Measurements from ENCODE around the gene FUT7. TPM values are rescaled to one million over a fixed set of nuclear protein-coding genes. Genes with fewer than 3 reads are reported as not detected.
"Not testable (repeated sequence)": the region's sequence is repeated elsewhere in the genome, so short reads cannot be mapped to it uniquely, and the experiment has no call there.

FUT7 gene
- total RNA-seq, 1 donor from 2014 or later = 0.11 TPM

DNA sequence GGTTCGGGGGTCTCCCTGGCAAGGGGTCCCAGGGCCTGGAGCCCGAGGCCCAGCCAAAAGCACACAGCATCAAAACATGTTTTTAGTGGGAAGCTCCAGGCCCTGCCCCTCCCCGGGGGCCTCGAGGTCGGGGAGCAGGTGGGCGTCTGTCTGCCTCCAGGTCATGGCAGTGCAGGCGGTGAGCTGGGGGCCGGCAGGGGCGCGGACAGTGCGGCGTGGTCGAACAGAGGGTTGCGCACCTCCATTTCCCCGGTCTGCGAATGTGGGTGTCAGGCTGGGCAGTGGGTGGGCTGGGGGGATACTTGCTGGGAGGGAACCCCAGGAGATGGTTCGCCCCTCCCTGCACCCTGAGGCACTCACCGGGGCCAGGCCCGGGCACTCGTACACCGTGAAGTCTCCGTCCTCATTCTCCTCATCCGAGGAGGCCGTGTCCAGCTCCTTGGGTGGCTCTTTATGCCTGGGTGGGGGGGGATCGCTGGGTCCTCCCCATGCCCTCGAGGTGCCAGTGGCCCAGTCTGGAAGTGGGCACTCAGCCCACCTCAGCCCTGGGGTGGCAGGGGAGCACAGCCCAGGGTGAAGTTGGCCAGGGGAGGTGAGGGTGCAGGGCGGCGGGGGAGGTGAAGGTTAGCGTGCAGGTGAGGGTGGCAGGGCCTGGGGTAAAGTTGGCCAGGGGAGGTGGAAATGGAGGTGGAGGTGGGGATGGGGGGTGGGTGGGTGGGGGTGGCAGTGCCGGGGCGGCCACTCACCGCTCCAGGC, 7.9 kb upstream of the FUT7 start:
- intact Hi-C loops (cut with DNase I) = no loop called here

DNA sequence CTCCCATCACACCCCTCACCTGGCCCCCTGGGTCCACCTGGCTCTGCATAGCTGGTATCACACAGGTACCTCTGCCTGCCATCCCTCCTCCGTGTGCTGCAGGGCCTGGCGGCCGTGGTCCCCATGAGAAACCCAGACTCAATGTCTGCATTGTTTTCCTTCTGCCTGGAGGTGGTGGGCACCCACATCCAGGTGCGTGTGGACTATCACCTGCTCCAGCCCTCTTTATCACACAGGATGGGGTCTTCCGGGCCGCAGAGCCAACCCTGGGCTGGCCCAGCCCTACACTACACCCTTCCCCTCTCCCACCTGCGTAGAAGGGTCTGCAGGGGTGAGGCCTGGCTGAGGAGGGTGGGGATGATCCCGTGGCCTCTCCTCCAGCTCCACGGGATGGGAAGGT, 7.0 kb upstream of the FUT7 start:
- intact Hi-C loops (cut with DNase I) = no loop called here
- DNase-seq (ENCODE audit: missing footprints) (no peak), ATAC-seq (no peak)

More for the DNA sequence above, 7.9 kb upstream of the FUT7 start:
- DNase-seq (ENCODE audit: missing footprints) = no peak
- ATAC-seq = no peak

DNA sequence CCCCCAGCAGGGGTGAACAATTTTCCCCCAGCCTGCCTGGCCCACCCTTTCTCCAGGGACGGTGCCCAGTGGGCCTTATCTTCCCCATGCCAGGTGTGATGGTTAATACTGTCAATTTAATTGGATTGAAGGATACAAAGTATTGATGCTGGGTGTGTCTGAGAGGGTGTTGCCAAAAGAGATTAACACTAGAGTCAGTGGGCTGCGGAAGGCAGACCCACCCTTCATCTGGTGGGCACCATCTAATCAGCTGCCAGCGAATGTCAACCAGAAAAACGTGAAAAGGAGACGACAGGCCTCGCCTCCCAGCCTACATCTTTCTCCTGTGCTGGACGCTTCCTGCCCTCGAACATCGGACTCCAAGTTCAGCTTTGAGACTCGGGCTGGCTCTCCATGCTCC, 5.6 kb upstream of the FUT7 start:
- no peak for ATAC-seq
- intact Hi-C loops (cut with DNase I) = no loop called here
- no peak for DNase-seq (ENCODE audit: missing footprints)

DNA sequence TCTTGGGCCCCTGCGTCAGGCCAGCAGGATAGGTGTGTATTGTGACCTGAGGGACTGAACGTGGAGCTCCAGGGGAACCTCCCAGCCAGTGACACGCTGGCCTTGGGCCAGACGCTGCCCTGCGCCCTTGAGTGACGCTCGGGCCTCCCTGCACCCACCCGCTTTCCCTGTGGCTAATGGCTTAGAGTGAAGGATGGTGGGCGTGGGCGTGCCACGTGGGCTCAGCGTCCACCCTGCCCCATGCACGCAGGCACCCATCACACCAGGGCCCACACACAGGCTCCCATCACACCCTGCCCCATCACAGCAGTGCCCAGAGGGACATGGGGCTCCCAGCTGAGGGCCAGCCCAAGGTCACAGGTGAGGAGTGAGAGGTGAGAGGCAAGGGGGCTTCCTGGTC, 5.1 kb upstream of the FUT7 start:
- no peak for ATAC-seq
- intact Hi-C loops (cut with DNase I) = no loop called here
- DNase-seq (ENCODE audit: missing footprints) = no peak

DNA sequence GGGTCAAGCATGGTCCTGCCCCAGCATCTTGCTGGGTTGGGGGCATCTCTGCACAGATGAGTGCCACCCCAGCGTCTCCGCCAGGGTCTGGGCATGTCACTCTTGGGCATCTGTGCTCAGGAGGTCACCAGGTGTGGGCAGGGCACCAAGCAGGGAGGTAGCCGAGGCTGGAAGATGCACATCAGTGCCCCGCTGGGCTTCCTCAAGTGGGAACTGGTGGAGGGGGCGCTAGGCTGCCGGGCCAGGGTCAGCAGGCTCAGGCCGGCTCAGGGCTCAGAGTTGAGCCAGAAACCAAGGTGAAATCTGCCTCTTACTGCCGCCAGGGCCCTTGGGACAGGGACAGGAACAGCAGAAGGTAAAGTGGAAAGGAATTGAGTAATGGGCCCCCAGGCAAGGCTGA, 4.0 kb upstream of the FUT7 start:
- intact Hi-C loops (cut with DNase I) = loop anchor here (2.0 kb wide), 2 partner anchors 87 to 249 kb away; no protein-coding TSS in a partner anchor
- DNase-seq (ENCODE audit: missing footprints) = no peak
- ATAC-seq = no peak

DNA sequence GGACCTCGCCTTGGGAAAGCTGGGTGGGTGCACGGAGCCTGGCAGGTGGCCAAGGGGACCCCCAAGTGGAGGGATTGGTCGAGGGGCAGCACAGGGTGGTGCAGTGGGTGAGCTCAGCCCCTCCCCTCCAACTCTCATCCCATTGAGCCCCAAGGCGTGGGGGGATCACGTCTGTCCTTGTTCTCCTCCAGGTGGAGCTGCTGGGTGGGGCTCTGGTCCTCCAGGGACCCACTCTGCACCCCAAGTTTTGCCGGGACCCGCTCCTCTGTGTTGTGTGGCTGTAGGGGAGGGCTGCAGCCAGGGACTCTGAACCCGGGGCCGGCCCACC, 3.6 kb upstream of the FUT7 start:
- no peak for DNase-seq (ENCODE audit: missing footprints)
- intact Hi-C loops (cut with DNase I) = loop anchor here (2.0 kb wide), 2 partner anchors 87 to 249 kb away; no protein-coding TSS in a partner anchor
- ATAC-seq = no peak

DNA sequence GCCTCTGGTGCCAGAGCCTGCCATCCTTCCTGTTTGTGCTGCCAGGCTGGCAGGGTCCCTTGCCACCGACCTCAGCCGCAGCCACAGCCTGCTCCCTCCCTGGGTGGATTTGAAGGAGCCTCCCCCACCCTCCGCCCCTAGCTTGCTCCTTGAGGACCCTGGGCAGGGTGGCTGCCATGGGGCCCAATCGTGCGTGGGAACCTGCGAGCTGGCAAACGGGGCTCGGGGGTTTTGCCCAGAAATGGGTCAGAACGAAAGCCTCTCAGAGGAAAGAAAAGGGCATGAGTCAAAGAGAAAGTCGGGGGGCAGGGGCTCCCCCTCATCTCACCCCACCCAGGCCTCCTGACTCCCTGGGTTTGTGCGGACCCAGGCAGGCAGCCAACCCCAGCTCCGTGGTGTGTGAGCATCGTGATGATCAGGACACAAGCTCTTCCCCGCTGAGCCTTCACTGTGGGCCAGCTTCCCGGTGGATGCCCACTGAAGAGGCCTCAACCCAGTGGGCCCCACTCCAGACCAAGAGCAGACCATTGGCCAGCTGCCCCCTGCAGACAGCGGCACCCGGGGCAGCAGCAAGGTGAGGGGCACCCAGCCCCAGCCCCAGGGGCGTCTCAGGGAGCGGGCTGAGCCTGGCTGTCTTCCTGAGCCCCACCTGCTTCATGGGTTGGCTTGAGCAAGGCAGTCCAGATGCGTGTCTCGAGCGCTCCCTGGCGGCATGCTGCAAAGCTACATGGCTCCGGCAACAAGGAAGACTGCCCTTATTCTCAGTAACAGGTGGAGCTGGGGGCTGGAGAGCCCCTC, 3.0 kb upstream of the FUT7 start:
- intact Hi-C loops (cut with DNase I) = loop anchor here (2.0 kb wide), 2 partner anchors 86 to 248 kb away; no protein-coding TSS in a partner anchor
- ATAC-seq (peak; percentile 70), DNase-seq (ENCODE audit: missing footprints) (peak; percentile 93)

DNA sequence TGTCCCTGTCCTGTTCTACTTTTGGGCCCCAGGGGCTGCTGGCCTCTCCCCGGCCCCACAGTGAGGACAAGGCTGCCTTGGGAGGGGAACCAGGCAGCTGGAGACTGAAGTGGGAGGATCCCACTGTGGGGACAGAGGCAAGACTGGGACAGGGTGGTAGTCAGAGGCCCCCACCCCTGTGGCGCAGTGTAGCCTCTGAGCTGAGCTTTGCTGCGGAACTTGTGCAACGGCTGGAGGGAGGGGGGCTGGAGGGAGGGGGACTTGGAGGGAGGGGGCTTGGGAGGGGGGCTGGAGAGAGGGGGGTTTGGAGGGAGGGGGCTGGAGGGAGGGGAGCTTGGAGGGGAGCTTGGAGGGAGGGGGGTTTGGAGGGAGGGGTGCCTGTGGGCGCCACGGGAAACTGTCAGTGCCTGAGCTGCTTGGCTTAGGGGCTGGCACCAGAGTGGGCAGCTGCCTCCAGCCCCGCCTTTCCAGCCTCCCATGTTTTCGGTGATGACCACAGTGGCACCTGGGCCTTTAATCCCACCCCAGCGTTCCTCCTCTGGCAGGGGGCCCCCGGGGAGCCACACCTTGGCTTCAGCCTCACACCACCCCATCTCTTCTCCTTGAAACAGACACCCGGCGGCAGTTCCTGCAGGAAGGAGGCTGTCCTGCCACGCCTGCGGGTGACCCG, 2.3 kb upstream of the FUT7 start:
- no peak for ATAC-seq

DNA sequence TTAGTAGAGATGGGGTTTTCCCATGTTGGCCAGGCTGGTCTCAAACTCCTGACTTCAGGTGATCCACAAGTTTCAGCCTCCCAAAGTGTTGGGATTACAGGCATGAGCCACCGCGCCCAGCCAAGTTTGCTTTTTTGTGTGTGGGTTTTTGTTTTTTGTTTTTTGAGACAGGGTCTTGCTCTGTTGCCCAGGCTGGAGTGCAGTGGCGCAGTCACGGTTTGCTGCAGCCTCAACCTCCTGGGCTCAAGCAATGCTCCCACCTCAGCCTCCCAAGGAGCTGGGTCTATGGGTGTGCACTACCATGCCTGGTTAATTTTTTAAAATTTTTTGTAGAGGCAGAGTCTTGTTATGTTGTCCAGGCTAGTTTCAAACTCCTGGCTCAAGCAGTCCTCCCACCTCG, 1.6 kb upstream of the FUT7 start:
- DNase-seq (ENCODE audit: missing footprints); intact Hi-C loops (cut with DNase I); ATAC-seq: not testable (repeated sequence)

More for the DNA sequence above, 2.3 kb upstream of the FUT7 start:
- intact Hi-C loops (cut with DNase I) = loop anchor here (2.0 kb wide), 2 partner anchors 85 to 247 kb away; no protein-coding TSS in a partner anchor
- DNase-seq (ENCODE audit: missing footprints) = no peak

DNA sequence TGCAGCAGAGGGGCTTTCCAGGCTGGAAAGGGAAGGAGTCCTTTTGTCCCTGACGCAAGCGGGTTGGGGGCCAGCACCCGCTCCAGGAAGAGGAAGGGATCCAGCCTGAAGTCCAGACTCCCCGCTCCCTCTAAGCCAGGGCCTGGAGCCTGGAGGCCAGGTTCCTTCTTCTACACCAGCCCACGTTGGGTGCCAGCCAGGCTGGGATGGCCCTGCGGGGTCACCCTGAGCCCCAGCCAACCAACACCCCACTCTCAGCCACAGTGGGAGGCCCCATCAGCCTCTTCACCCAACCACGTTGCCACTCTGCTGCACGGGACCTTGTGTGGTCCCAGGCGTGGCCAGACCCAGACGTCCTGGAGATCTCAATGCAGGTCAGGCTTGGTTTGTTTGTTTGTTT, 970 bp upstream of the FUT7 start:
- intact Hi-C loops (cut with DNase I) = no loop called here
- ATAC-seq (peak; percentile 37), DNase-seq (ENCODE audit: missing footprints) (peak; percentile 91)

DNA sequence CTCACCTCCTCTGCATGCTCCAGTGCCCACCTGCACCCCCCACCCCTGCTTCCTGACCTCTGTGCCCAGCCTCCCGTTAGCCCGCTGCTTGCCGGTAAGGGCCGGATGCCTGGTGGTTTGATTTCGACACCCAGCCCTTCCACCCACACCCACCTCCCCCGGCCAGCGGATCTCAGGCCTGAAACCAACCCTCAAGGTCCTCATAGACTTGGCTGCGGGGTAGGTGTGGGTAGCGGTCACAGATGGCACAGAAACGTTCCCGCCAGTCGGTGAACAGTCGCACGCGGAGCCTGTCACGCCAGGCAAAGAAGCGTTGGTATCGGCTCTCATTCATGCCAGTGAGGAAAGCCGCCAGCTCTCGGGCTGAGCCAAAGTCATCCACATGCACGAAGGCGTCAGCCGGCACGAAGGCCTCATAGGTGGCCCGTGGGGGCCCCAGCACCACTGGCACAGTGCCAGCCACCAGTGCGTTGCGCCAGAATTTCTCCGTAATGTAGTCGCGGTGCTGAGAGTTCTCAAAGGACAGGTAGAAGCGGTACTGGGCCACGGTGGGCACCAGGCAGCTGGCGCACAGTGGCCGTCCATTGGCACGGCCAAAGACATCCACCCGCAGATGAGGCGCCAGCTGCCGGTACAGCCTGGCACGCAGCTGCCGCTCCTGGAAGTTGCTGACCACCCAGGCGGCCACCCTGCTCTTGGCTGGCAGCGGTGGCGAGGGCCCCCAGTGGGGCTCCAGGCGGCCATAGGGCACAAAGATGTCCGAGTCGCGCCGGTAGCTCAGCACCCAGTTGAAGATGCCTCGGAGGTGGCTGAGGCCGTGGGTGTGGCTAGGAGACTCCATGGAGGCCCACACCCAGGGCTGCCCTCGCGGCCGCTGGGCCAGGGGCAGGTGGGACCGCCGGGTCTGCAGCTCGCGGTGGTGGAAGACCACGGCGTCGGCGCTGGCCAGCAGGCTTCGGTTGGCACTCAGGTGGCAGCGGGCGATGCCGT, 1.1 kb downstream of the FUT7 start:
- ATAC-seq (no peak), DNase-seq (ENCODE audit: missing footprints) (no peak)
- intact Hi-C loops (cut with DNase I) = no loop called here

DNA sequence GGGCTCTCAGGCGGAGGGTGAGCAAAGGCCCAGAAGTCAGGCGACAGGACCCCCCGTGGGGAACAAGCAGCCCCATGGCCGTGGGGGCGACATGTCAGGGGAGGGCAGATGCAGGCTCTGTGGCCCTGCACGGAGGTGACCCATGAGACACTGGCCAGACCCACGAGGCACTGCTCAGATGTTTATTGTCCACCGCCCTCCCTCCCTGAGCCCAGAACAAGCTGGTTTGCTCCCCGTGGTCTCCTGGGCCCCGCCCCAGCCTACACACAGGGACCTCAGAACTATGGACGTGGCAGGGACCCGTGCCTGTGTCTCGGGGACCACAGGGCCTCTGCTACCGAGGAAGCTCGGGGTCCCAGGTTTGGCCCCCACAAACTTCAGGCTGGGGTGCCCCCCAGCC, 1.9 kb downstream of the FUT7 start:
- intact Hi-C loops (cut with DNase I) = no loop called here
- no peak for DNase-seq (ENCODE audit: missing footprints)
- no peak for ATAC-seq

DNA sequence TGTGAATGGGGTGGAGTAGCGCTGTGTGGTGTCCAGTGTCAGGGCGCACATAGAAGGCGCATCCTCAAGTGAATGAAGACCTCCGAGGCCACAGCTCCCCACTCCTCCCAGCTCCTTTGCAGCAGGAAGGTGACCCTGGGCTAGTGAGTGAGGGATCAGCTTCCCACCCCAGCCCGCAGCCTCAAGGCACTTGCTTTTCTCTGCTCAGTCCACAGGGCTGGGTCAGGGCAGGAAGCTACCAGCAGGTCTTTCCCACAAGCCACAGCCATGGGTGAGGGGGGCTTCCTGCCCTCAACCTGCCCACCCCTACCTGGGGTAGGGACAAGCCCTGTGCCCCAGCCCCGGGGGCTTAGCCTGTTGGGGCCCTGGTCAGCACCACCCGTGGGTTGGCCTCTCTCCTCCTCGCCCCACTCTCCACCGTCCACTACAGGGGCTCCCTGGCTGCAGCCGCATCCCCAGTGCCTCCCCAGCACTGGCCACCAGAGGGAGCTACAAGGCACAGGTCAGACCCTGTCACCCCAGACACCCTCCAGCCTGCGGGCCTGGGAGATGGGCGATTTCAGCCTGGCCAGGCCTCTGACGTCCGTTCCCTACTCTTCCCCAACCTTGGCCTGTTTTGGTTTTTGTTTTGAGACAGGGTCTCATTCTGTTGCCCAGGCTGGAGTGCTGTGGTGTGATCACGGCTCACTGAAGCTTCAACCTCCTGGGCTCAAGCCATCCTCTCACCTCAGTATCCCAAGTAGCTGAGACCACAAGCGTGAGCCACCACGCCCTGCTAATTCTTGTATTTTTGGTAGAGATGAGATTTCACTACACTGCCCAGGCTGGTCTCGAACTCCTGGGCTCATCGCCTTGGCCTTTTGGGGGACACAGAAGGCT, 2.6 kb downstream of the FUT7 start:
- ATAC-seq = peak; percentile 80
- intact Hi-C loops (cut with DNase I) = loop anchor here (5.0 kb wide), 1 partner anchor 187 kb away; the partner anchor contains the start of gene AJM1
- peak; percentile 93 for DNase-seq (ENCODE audit: missing footprints)

DNA sequence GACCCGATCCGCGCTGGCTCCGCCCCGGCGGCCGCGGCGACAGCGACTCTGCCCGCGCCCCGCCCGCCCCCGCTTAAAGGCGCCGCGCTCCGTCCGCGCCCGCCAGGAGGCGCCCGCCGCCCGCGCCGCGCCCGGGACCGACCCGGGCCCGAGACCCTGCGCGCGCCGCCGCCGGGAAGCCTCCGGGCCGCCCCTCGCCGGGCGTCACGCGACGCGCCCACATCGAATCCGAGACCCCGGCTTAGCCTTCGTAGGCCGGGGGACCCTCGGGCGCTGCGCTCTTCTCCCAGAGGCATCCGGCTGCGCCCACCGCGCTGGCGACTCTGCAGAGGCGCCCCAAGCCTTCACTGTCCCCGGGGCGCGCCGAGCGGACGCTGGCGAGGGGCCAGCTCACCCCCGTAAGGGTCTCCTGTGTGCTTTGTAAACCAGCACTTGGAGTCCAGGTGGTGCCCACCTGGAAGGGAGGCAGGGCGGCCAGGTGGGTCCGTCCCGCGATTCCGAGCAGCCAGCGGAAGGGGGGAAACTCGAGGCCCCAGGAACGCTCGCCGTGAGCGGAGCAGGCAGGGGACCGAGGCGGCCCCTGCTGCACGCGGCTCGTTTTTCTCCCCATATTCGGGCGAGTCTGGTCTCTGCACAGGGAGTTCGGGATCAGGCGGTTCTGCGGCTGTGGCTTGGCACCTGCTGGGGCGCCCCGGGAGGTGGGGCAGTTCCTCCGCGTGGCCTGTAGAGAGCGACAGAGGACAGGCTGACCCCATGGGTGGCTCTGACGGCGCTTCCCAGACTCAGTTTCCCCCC, 3.4 kb downstream of the FUT7 start:
- ATAC-seq = peak; percentile 48
- DNase-seq (ENCODE audit: missing footprints) = peak; percentile 87
- intact Hi-C loops (cut with DNase I) = loop anchor here (5.0 kb wide), 1 partner anchor 186 kb away; the partner anchor contains the start of gene AJM1

DNA sequence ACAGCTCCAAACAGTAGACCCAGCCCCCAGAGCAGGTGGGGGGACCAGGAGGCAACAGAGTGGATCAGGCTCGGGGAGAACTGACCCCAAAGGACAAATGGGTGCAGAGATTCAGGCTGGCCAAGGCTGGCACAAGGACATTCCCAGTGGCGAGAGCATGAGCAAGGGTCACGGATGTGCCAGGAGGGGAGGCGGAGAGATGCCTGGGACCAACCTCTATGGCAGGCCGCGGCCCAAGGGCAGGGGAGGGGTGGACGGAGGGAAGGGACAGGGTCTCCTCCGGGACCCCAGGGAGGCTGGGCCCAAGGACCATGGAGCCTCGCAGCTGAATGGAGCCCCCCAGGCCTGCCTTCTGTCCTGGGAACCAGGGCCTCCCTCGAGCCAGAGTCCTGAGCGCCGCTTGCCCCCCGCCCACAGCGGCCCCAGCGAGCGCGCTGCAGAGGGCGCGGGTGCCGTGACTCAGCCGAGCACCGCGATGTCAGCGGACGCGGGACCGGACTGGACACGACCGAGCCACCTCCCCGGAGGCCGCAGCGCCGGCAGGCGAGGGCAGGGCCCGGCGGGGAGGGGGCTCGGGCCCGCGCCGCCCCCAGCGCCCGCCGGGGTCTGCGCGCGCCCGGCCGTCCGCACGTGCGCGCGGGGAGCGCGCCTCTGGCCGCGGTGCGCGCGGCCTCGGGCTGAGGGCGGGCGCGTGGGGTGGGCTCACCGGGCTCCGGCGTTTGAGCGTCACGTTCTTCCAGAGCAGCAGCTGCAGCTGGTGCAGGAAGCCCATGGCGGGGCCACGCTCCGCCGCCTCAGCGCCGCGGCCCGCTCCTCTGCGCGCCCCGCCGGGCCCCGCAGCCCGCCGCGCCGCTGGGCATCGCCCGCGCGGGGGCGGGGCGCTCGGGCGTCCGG, 4.3 kb downstream of the FUT7 start, which contains the start of gene ABCA2:
ABCA2 (minus strand) TSS at position 869 of the 894 bp plus-strand sequence; CDS start at position 772, 97 bp downstream.
- intact Hi-C loops (cut with DNase I) = loop anchor here (5.0 kb wide), 1 partner anchor 185 kb away; the partner anchor contains the start of gene AJM1
- ATAC-seq (no peak), DNase-seq (ENCODE audit: missing footprints) (no peak)
